DND-41 (cell line): ENCODE measurements around the gene IFITM5.

Source experiments
- CTCF ChIP-seq: IDR thresholded peaks from 2 replicates; pipeline ENCODE4 v1.5.1; 2012; ENCODE audit warnings: borderline replicate concordance, low read length, moderate library complexity, mild to moderate bottlenecking; ENCODE audit not compliant: poor library complexity, severe bottlenecking; ENCODE audit errors: extremely low read depth
- EZH2 ChIP-seq: IDR thresholded peaks from 3 replicates; pipeline ENCODE4 v1.6.1; 2012; ENCODE audit warnings: borderline replicate concordance, low read depth, mild to moderate bottlenecking, moderate library complexity, low read length, inconsistent platforms; ENCODE audit not compliant: severe bottlenecking

- no peak for TF ChIP-seq CTCF
- TF ChIP-seq EZH2, result no peak
Measured at GRCh38 chr11:280706-281485, 18.4 kb downstream of the IFITM5 start.
